HG02884 (cell line): ENCODE results near the gene YTHDF2.
"Not testable (repeated sequence)": the region's sequence is repeated elsewhere in the genome, so short reads cannot be mapped to it uniquely, and the experiment has no call there.

Source experiments
- ATAC-seq: cut with Tn5 transposase; IDR thresholded peaks from one replicate; pipeline ENCODE4 v1.9.1; 2021; ENCODE audit warnings: mild to moderate bottlenecking, moderate library complexity; ENCODE audit not compliant: unreplicated experiment

YTHDF2 gene

DNA sequence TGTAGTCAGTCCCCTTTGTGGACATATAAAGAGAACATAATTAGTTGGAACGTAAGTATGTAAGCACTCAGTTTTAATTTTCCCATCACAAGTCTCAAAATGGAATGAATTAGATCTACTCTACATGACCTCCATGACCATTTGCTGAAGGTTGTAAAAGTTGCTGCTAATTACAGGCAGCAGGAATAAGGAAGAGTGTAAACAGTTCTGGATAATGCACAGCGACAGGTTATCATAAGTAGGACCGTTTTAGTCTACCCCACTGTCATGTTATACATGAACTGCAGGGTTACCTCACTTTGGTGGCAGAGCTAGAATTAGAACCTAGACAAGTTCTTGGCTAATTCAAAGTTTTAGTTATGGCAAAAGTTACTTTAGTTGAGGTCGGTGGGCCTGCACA, 21.7 kb downstream of the YTHDF2 start:
- no peak for ATAC-seq

DNA sequence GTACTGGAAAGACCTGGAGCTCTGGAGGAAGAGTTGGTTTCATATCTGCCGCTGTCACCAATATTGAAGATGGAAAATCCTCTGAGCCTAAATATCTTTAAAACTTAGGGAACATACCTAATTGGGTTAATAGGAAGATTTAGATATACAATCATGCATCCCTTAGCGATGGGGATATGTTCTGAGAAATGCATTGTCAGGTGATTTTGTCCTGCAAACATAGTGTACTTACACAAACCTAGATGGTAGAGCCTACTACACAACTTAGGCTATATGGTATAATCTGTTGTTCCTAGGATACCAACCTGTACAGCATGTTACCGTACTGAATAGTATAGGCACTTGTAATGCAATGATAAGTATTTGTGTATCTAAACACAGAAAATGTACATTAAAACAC, 22.5 kb downstream of the YTHDF2 start:
- no peak for ATAC-seq

DNA sequence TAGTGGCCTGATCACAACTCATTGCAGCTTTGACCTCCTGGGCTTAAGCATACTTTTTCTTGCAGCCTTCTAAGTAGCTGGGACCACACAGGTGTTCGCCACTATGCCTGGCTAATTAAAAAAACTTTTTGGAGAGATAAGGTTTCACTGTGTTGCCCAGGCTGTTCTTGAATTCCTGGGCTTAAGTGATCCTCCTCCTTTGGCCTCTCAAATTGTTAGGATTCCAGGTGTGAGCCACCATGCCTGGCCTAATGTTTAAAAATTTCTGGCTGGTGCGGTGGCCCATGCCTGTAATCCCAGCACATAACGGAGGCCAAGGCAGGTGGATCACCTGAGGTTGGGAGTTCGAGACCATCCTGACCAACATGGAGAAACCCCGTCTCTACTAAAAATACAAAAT, 24.4 kb downstream of the YTHDF2 start:
- no peak for ATAC-seq

DNA sequence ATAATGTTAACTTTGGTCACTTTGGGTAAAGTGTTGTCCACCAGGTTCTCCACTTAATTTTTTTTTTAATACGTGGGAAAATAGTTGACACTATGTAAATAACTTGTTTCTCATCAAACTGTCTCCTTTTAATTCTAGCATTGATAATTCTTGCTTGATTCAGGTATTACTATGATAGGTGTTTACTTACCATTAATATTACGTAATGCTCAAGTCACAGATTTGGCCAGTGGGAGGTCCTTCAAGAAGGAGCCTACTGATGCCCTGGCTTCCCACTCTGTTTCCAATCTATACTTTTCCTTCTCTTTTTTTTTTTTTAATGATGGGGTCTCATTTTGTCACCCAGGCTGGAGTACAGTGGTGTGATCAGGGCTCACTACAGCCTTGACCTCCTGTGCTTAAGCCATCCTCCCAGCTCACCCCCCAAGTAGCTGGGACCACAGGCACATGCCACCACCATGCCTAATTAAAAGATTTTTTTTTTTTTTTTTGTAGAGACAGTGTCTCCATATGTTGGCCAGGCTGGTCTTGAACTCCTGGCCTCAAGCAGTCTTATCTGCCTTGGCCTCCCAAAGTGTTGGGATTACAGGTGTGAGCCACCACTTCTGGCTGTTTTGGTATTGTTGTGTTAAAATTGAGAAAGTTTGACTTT, 29.9 kb downstream of the YTHDF2 start:
- ATAC-seq, result no peak

DNA sequence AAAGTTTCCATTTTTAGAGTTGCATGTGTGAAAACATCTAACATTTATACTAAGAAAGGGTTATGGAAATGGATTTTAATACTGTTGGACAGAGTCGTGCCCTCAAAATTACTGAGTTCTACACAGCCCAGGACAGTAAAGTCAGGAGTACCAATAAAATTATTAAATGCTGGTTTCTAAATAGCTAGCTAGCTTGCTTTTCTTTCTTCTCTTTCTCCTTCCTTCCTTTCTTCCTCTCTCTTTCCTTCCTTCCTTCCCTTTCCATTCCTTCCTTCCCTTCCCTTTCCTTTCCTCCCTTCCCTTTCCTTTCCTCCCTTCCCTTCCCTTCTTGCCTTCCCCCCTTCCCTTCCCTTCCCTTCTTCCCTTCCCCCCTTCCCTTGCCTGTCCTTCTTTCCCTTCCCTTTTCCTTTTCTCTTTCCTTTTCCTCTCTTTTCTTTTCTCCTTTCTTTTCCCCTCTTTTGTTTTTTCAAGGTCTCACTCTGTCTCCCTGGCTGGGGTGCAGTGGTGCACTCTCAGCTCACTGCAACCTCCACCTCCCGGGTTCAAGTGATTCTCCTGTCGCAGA, 33.9 kb downstream of the YTHDF2 start:
- ATAC-seq, result no peak

DNA sequence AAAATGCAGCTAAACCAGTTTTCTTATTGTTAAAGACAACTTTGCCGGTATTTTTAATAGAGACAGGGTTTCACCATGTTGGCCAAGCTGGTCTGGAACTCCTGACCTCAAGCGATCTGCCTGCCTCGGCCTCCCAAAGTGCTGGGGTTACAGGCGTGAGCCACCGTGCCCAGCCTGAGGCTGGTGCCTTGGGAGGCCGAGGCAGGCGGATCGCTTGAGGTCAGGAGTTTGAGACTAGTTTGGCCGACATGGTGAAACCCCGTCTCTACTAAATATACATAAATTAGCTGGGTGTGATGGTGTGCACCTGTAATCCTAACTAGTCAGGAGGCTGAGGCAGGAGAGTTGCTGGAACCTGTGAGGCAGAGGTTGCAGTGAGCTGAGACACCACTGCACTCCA, 35.2 kb downstream of the YTHDF2 start:
- not testable (repeated sequence) for ATAC-seq

DNA sequence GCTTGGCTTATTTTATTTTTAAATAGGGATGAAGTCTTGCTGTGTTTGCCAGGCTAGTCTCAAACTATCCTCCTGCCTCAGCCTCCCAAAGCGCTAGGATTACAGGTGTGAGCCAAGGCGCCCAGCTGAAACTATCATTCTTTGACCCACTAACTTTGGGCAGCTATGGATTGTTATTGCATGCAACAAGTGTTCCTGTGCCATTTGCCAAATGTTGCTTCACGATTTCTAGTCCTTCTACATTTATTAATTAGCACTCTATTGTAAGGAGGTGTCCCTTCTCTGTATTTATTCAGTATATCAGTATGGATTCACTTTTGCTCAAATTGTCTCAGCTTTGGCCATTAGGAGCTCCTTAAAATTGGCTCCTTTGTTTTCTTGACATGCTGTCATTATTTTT, 36.4 kb downstream of the YTHDF2 start:
- no peak for ATAC-seq

DNA sequence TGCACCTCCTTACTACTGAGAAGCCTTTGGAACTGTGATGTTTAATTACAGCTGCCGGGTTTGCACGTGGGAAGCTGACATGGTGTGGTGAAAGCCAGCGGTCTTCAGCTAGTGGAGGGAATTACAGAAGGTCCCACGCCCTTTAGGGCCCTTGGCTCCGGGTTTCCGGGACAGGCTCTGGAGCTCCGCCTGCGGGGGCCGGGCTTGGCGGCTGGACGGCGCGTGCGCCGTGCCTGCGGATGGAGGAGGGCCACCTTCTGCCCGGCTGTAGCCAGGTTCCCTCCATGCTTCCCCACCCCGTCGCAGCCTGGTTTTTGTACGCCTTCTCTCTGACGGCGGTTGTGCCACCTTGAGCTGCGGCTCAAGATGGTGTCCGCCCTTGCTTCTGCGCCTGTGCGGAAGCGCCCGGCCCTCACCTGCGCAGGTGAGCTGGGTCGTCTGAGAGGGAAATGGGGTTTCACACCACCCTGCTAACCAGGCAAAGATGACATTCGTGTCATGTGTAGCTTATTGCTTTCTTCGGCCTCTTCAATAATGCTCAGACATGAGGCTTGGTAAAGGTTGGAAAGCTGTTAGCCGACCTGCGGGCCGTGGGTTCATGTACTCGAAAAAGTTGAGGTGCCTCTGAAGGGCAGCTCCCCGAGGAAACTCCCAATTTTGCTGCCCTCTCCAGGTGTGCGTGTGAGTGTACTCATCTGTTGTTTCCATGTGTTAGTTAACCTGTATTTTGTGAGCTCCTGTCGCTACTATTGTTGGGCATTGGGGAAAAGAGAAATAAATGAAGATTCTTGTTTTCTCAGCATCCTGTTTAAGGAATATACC, 38.6 kb downstream of the YTHDF2 start:
- no peak for ATAC-seq

DNA sequence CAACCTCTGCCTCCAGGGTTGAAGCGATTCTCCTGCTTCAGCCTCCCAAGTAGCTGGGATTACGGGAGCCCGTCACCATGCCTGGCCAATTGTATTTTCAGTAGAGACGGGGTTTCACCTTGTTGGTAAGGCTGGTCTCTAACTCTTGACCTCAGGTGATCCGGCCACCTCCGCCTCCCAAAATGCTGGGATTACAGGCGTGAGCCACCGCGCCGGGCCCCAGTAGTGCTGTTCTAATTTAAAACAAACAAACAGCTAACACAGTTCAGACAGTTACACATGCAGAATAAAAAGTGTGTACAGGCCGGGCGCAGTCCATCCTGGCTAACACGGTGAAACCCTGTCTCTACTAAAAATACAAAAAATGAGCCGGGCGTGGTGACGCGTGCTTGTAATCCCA, 39.6 kb downstream of the YTHDF2 start:
- ATAC-seq, result no peak

DNA sequence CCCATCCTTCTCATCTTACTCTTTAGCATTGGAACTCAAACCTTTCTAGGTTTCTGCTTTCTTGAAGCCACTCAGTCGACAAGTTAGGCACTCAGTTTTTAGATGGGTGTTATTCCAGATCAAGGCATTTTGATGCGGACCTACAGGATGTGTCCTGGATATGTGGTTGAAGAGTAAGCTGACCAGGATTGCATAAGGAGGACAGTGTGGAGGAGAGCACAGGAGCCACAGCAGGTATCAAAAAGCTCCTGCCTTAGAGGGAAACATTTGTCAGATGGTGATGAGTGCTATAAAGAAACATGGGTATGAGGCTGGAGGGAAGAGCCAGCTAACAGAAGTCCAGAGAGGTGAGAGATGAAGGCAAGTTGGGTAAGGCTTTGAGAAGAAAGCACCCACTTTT, 41.3 kb downstream of the YTHDF2 start:
- no peak for ATAC-seq

DNA sequence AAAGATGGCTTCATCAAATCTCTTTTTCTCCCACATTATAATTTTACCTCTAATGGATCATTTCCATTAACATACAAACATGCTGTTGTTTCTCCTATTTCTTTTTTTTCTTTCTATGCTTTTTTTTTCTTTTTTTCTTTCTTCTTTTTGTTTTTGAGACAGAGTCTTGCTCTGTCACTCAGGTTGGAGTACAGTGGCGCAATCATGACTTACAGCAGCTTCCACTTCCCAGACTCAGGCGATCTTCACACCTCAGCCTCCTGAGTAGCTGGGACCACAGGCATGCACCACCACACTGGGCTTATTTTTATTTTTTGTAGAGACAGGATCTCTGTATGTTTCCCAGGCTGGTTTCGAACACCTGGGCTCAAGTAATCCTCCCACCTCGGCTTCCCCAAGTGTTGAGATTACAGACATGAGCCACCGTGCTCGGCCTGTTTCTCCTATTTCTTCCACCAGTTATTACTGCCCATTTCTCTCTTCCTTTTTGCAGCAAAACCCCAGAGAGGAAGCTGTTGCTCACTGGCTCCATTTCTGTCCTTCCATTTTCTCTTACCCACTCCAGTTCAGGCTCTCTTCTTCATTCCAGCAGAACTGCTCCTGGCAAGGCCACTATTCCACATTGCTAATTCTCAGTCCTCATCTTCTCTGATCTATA, 43.1 kb downstream of the YTHDF2 start:
- no peak for ATAC-seq

DNA sequence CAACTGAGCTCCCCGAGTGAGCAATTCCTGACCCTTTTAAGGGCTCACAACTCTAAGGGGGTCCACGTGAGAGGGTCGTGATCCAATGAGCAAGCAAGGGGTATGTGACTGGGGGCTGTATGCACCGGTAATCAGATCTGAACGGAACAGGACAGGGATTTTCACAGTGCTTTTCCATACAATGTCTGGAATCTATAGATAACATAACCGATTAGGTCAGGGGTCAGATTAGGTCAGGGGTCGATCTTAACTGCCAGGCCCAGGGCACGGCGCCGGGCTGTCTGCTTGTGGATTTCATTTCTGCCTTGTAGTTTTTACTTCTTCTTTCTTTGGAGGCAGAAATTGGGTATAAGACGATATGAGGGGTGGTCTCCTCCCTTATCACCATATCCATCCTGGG, 44.6 kb downstream of the YTHDF2 start:
- no peak for ATAC-seq

DNA sequence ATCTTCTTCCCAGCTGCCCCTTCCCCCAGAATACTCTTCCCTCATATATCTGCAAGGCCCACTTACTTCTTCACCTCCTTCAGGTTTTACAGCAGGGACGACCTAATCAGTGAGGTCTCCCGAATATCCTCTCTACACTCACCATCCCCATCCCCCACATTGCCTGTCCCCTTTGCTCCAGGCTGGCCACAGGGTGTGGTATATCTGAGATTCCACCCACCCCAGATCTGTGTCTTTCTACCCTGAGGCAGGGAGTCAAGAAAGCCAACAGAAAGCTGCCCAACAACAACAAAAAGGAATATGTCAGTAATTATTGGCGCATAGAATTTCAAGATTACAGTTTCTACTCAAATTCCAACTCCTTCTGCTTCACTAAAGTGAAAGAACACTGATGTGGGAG, 45.3 kb downstream of the YTHDF2 start:
- no peak for ATAC-seq

DNA sequence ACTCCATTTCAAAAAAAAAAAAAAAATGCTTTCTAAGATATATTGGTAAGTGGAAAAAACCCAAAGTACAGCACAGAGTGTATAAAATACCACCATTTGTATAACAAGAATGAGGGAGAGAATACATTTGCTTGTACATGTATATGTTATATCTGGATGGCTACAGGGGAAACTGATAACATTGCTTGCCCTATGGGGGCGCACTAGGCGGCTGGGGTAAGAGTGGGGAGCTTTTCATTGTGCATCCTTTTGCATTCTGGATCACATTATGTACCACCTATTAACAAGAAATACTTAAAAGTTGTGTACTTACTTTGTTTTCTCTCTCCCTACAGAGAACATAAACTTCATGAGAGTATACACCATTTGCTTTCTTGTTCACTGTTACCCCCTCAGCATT, 46.6 kb downstream of the YTHDF2 start:
- no peak for ATAC-seq

DNA sequence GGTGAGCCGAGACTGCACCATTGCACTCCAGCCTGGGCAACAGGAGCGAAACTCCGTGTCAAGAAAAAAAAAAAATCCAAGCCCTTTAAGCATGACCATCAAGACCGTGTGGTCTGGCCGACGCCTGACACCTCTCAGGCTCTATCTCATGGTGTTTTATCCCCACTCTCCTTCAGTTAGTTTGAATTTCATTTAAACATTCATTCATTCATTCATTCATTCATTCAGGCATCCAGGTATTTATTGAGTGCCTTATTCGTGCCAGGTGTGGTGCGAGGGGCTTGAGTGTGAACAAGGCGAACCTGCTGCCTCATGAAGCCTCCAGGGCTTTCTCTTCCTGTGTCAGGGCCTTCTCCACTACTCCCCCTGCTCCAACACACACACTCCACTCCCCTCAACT, 52.7 kb downstream of the YTHDF2 start:
- no peak for ATAC-seq

DNA sequence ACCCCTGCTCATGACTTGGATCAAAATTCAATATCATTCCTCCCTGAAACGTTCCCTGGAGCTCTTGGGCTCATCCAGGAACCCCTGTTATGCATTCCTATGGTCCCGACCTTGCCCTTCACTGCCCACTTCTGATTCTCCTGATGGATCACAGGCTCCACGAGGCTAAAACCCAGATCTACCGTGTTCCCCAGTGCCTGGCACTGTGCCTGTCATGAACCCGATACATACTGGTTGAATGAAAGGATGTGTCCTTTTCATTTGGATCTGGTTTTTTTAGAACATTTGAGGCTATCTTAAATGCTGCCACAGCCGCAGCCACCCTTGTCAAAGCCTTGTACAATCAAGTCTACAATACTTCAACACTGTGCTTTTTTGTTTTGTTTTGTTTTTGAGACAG, 53.1 kb downstream of the YTHDF2 start:
- no peak for ATAC-seq

DNA sequence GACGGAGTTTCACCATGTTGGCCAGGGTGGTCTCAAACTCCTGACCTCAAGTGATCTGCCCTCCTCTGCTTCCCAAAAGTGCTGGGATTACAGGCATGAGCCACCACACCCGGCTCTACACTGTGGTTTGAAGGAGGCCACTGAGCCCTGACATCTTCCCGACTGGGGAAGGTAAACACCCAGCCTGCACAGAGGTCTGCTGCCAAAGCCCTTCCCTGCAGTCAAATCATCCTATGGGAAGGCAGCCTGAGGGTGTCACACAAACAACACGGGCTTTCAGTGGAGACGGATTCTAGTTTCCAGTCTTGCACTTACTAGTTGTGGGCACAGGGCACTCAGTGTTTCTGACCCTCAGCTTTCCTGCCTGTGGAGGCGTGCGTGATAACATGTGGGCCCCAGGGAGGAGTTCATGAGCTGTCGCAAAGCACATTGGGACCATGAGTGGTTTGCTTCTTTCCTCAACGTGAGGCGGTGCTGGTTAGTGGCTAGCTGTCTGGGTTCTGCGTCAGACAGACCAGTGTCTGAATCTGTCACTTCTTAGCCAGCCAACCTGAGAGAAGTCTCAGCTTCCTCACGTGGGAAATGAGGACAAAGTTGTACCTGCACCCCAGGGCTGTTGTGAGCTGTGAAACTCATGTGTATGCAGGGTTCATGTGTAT, 53.8 kb downstream of the YTHDF2 start:
- no peak for ATAC-seq

DNA sequence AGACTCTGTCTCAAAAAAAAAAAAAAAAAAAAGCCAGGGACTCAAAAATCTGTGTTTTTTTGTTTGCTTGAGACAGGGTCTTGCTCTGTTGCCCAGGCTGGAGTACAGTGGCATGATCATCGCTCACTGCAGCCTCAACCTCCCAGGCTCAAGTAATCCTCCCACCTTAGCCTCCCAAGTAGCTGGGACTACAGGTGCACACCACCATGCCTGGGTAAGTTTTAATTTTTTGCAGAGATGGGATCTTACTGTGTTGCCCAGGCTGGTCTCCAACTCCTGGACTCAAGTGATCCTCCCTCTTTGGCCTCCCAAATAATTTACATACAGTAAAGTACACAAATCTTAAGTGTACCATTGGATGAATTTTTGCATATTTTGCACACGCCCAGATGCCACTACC, 55.2 kb downstream of the YTHDF2 start:
- not testable (repeated sequence) for ATAC-seq

DNA sequence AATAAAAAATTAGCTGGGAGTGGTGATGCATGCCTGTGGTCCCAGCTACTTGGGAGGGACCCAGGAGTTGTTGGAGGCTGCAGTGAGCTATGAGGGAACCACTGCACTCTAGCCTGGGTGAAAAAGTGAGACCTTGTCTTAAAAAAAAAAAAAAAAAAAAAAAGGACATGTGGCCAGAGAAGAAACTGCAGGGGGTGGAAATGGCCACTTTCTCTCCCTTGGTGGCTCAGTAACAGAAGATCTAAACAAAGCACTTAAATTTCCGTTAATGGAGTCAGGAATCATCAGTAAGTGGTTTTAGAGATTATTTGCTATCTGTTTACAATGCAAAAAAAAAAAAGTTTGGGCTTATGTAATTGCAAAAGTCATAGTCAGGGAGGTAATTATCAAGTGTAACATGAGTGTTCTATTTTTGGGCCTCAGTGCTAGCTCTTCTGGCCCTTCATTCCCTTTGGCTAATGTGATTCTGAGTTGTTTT, 55.9 kb downstream of the YTHDF2 start:
- no peak for ATAC-seq

DNA sequence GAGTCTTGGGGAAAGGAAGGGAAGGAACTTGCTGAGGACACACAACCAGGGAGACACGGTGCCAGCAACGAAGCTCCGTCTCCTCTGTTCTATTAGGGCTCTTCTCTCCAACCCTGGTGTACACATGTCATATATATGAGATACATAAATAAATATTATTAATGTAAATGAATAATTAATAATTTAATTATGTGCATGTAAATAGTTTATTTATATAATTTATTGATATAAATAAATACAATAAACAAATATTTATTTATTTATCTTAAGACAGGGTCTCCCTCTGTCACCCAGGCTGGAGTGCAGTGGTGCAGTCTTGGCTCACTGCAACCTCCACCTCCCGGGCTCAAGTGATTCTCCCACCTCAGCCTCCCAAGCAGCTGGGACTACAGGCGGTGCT, 57.8 kb downstream of the YTHDF2 start:
- not testable (repeated sequence) for ATAC-seq
